Endothelial cell of umbilical vein (primary cell): ENCODE results near the gene CSK. TPM values are rescaled to one million over a fixed set of nuclear protein-coding genes. Genes with fewer than 3 reads are reported as not detected.

Experiments
- BruUV-seq: library from RNA; stranded (reverse); fragments of 400-500 nt; replicated peaks from 2 replicates; lab custom pipeline; 2021; lab: Mats Ljungman, UMichigan
- CTCF ChIA-PET: fragments of 300-600, 350-600 bp; sonication (Branson Sonifier 250); formaldehyde crosslinking; loops from one replicate; lab custom pipeline; 2021; ENCODE audit warnings: antibody characterized with exemption, inconsistent platforms; lab: Charles Lee
- POLR2A ChIA-PET: fragments of 300-600, 350-600 bp; sonication (Branson Sonifier 250); formaldehyde crosslinking; loops from one replicate; lab custom pipeline; 2021; ENCODE audit warnings: antibody characterized with exemption, inconsistent platforms; lab: Charles Lee
- DNase-seq: peaks from one replicate; pipeline ENCODE4 v3.0.0-alpha.2; 2011; ENCODE audit warnings: low read depth, low spot score
- FAIRE-seq: peaks from 2 replicates; lab custom pipeline; 2011; peaks lifted over from hg19 to GRCh38; lab: Jason Lieb, UNC
- H2AFZ ChIP-seq: 2 replicates; pipeline ENCODE4 v1.6.0; 2012; ENCODE audit warnings: low read depth, low read length, control low read depth, inconsistent platforms
- H3K27ac ChIP-seq: 2 replicates; pipeline ENCODE4 v1.5.1; 2011; ENCODE audit warnings: low read depth, mild to moderate bottlenecking, control low read depth, low read length, moderate library complexity; ENCODE audit not compliant: insufficient read depth
- H3K27me3 ChIP-seq, 2 experiments: 2 replicates each; pipeline versions ENCODE4 v1.6.0 to v1.6.1; 2011; ENCODE audit warnings: low read length in 2 of 2, mixed read lengths in 1 of 2; ENCODE audit not compliant: control insufficient read depth in 2 of 2, insufficient read depth in 2 of 2
- H3K36me3 ChIP-seq, 2 experiments: 2 replicates in 1 of 2; 3 replicates in 1 of 2; pipeline ENCODE4 v1.5.1; 2011; ENCODE audit warnings: low read length in 2 of 2, mild to moderate bottlenecking in 1 of 2, moderate library complexity in 1 of 2; ENCODE audit not compliant: control insufficient read depth in 2 of 2, insufficient read depth in 2 of 2; ENCODE audit errors: extremely low read depth in 1 of 2
- H3K4me1 ChIP-seq: 3 replicates; pipeline ENCODE4 v1.5.1; 2011; ENCODE audit warnings: mild to moderate bottlenecking, low read length; ENCODE audit not compliant: control insufficient read depth, insufficient read depth; ENCODE audit errors: extremely low read depth
- H3K4me2 ChIP-seq: 2 replicates; pipeline ENCODE4 v1.6.1; 2011; ENCODE audit warnings: low read length, control low read depth, mixed read lengths; ENCODE audit not compliant: insufficient read depth
- H3K4me3 ChIP-seq, 3 experiments: fragments of 200-600 bp in 1 of 3; sonication (generic), shearing (Covaris generic) in 1 of 3; replicated peaks in 1 of 3; 2 replicates each; pipeline ENCODE4 v1.5.1; 2011 to 2016; ENCODE audit warnings: control low read depth in 3 of 3, low read length in 3 of 3, mild to moderate bottlenecking in 2 of 3, inconsistent platforms in 1 of 3, low read depth in 1 of 3, moderate library complexity in 1 of 3; ENCODE audit not compliant: insufficient read depth in 1 of 3
- H3K79me2 ChIP-seq: 2 replicates; pipeline ENCODE4 v1.6.0; 2012; ENCODE audit warnings: low read length, inconsistent platforms; ENCODE audit not compliant: control insufficient read depth, insufficient read depth
- H3K9ac ChIP-seq: replicated peaks from 2 replicates; pipeline ENCODE3; 2011; ENCODE audit warnings: low read length, control low read depth; ENCODE audit not compliant: insufficient read depth; ENCODE audit errors: extremely low read depth
- H3K9me1 ChIP-seq: replicated peaks from 3 replicates; pipeline ENCODE4 v1.6.0; 2011; ENCODE audit warnings: mild to moderate bottlenecking, low read length; ENCODE audit not compliant: control insufficient read depth, insufficient read depth; ENCODE audit errors: extremely low read depth
- H3K9me3 ChIP-seq: replicated peaks from 2 replicates; pipeline ENCODE4 v1.5.1; 2012; ENCODE audit warnings: low read length, inconsistent platforms; ENCODE audit not compliant: control insufficient read depth, insufficient read depth
- H4K20me1 ChIP-seq: replicated peaks from 2 replicates; pipeline ENCODE3; 2011; ENCODE audit warnings: mild to moderate bottlenecking, low read length; ENCODE audit not compliant: control insufficient read depth, insufficient read depth; ENCODE audit errors: extremely low read depth
- EZH2 ChIP-seq: IDR thresholded peaks from 2 replicates; pipeline ENCODE4 v1.6.1; 2012; ENCODE audit warnings: borderline replicate concordance, low read depth, mild to moderate bottlenecking, moderate library complexity, low read length, inconsistent platforms; ENCODE audit not compliant: severe bottlenecking
- FOS ChIP-seq: IDR thresholded peaks from 2 replicates; pipeline ENCODE4 v1.6.1; 2011; ENCODE audit warnings: mild to moderate bottlenecking, low read length, moderate library complexity, borderline replicate concordance; ENCODE audit not compliant: insufficient read depth
- GATA2 ChIP-seq: IDR thresholded peaks from 2 replicates; pipeline ENCODE4 v1.7.0; 2011; ENCODE audit warnings: low read depth, mild to moderate bottlenecking, moderate library complexity, mixed read lengths, low read length; ENCODE audit not compliant: insufficient read length, insufficient read depth
- JUN ChIP-seq: IDR thresholded peaks from 2 replicates; pipeline ENCODE4 v1.6.1; 2011; ENCODE audit warnings: borderline replicate concordance, low read depth; ENCODE audit not compliant: insufficient read length, insufficient read depth
- MYC ChIP-seq: IDR thresholded peaks from one replicate; pipeline ENCODE4 v1.6.1; 2011; ENCODE audit warnings: mild to moderate bottlenecking, low read depth, low read length
- POLR2A ChIP-seq: IDR thresholded peaks from 2 replicates; pipeline ENCODE4 v1.6.1; 2012; ENCODE audit warnings: low read depth, mild to moderate bottlenecking, control low read depth, low read length
- POLR2AphosphoS5 ChIP-seq: IDR thresholded peaks from 2 replicates; pipeline ENCODE4 v1.6.1; 2012; ENCODE audit warnings: low read depth, mild to moderate bottlenecking, control low read depth, low read length, moderate library complexity; ENCODE audit not compliant: insufficient read depth
- dilution Hi-C: fragments of 300-500 bp; cut with MboI; formaldehyde crosslinking; loops from one replicate; pipeline ENCODE4 v1.15.0; 2019; ENCODE audit warnings: low sequenced_read_pairs; ENCODE audit not compliant: extremely low pct_ligation_motif_present
- intact Hi-C: fragments of 100-400 bp; cut with micrococcal nuclease; formaldehyde crosslinking; loops from one replicate; pipeline ENCODE4 v1.10.0; 2022
- polyA plus RNA-seq, 4 experiments: library from polyadenylated mRNA; depleted of rRNA in 3 of 4; stranded (reverse) in 3 of 4; unstranded in 1 of 4; fragments of >200 nt; gene quantifications; 2 replicates each; pipeline versions ENCODE4 v1.2.1 to v1.2.3, GENCODE V29; 2011 to 2012; ENCODE audit warnings: missing spikeins in 1 of 4
- total RNA-seq: library from RNA; stranded (reverse); gene quantifications from 2 replicates; pipeline ENCODE4 v1.2.3, GENCODE V29; 2021
- TF ChIP-seq, protein P1 (sequence below), 2 donors: IDR thresholded peaks; 1 replicate in 1 of 2; 2 replicates in 1 of 2; pipeline ENCODE4 v1.5.1; 2011; ENCODE audit warnings: low read length in 2 of 2, mild to moderate bottlenecking in 2 of 2, moderate library complexity in 2 of 2, control low read depth in 1 of 2, inconsistent platforms in 1 of 2, low read depth in 1 of 2; ENCODE audit not compliant: insufficient read depth in 1 of 2; ENCODE audit errors: extremely low read depth in 1 of 2
- TF ChIP-seq, protein P2 (sequence below): IDR thresholded peaks from 2 replicates; pipeline ENCODE4 v1.6.1; 2011; ENCODE audit not compliant: insufficient read depth, insufficient read length

The CSK gene
- total and polyA plus RNA-seq, 2 donors (not counting 3 experiments of a cell fraction or from before 2014, with no cell fraction given) = 41.2 to 104 TPM

DNA sequence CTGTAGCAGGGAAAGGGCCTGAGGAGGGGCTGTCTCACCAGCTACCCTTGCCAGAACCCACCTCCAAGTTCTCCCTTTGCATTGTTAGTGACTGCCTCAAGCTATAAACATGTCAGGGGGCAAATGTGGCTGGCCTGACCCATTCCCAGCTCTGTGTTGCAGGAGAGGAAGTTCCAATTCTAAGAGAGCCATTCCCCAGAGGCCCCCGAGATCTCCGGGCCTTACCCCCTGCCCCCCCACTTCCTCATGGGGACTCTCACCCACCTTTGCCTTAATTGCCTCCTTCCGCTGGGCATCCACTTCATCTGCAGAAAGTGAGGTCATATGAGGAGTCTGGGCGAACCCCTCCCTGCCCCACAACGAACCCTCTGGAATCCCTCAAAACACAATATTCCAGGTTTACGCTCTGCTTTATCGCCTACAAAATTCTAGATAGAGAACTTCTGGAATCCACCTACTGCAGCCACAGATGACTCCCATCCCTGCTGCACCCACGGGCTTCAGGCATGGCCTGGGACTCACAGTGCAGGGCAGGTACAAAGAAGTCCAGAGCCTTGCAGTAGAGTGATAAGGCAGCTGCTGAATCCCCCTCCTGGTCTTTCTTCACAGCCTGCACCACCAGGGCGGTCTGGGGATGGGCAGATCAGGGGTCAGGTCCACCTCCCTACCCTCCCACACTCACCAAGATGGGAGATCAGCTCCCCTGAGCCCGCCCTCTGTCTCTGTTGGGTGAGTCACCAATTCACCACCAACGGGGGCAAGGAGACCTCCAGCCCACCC is 57.1 kb downstream of the CSK start:
- DNase-seq (no peak), FAIRE-seq (no peak)
- TF ChIP-seq, protein P1, sequence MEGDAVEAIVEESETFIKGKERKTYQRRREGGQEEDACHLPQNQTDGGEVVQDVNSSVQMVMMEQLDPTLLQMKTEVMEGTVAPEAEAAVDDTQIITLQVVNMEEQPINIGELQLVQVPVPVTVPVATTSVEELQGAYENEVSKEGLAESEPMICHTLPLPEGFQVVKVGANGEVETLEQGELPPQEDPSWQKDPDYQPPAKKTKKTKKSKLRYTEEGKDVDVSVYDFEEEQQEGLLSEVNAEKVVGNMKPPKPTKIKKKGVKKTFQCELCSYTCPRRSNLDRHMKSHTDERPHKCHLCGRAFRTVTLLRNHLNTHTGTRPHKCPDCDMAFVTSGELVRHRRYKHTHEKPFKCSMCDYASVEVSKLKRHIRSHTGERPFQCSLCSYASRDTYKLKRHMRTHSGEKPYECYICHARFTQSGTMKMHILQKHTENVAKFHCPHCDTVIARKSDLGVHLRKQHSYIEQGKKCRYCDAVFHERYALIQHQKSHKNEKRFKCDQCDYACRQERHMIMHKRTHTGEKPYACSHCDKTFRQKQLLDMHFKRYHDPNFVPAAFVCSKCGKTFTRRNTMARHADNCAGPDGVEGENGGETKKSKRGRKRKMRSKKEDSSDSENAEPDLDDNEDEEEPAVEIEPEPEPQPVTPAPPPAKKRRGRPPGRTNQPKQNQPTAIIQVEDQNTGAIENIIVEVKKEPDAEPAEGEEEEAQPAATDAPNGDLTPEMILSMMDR (IDR thresholded peaks at IDR 0.05; ENCODE audit: extremely low read depth in 1 of 2, insufficient read depth in 1 of 2, low read depth in 1 of 2, low read length in 2 of 2) = no peak
- TF ChIP-seq JUN (no peak), MYC (no peak), FOS (no peak), GATA2 (no peak), POLR2A (no peak), EZH2 (no peak), POLR2AphosphoS5 (no peak)
- TF ChIP-seq, protein P2, sequence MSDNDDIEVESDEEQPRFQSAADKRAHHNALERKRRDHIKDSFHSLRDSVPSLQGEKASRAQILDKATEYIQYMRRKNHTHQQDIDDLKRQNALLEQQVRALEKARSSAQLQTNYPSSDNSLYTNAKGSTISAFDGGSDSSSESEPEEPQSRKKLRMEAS = no peak
- ChIA-PET POLR2A (no interaction called here), CTCF (interaction anchor here (1.2 to 1.5 kb wide), 2 partner anchors 63 to 112 kb away, joined by 3 to 5 read pairs; no protein-coding TSS in a partner anchor)
- H3K9me3 ChIP-seq = no peaks in the 10 kb centered on the region
- no peaks in the 10 kb centered on the region for H3K27me3 ChIP-seq
- dilution Hi-C loops = no loop called here
- intact Hi-C loops = no loop called here
- no peak overlapping the region for H3K9ac ChIP-seq
- no peaks in the 10 kb centered on the region for H3K9me1 ChIP-seq
- no peaks in the 10 kb centered on the region for H4K20me1 ChIP-seq
- no peak overlapping the region for H2AFZ ChIP-seq
- no peak overlapping the region for H3K4me2 ChIP-seq
- H3K27ac ChIP-seq = no peak overlapping the region
- peaks cover 2% of the 10 kb centered on the region for H3K79me2 ChIP-seq
- BruUV-seq = no TSS peak
- H3K4me3 ChIP-seq = no peak overlapping the region
- H3K36me3 ChIP-seq = peaks cover 0 to 8% of the 10 kb centered on the region in 2 experiments
- H3K4me1 ChIP-seq = peaks cover 10% of the 10 kb centered on the region
